ENCODE results near the gene HIPK3. TPM values are rescaled to one million over a fixed set of nuclear protein-coding genes. Genes with fewer than 3 reads are reported as not detected.

HIPK3 gene
- total RNA-seq, 1 donor from 2014 or later, result 100 TPM

- peaks cover 4% of the 10 kb centered on the region for H3K36me3 ChIP-seq (ENCODE audit: control insufficient read depth, insufficient read depth, low read length)
- no peak for DNase-seq (ENCODE audit: low read depth)
- no peak overlapping the region for H3K4me3 ChIP-seq (ENCODE audit: low read depth, low read length)
- FAIRE-seq, result no peak
- no peaks in the 10 kb centered on the region for H3K27me3 ChIP-seq (ENCODE audit: control insufficient read depth, insufficient read depth, low read length)
- TF ChIP-seq CTCF (IDR thresholded peaks at IDR 0.05; ENCODE audit: insufficient read depth, low read length, severe bottlenecking), result no peak
Observed at GRCh38 chr11:33290319-33290718, 33.1 kb downstream of the HIPK3 start.

- no peak for TF ChIP-seq CTCF (IDR thresholded peaks at IDR 0.05; ENCODE audit: insufficient read depth, low read length, severe bottlenecking)
- H3K36me3 ChIP-seq (ENCODE audit: control insufficient read depth, insufficient read depth, low read length), result peaks cover 4% of the 10 kb centered on the region
- DNase-seq (ENCODE audit: low read depth) (no peak), FAIRE-seq (no peak)
- no peak overlapping the region for H3K4me3 ChIP-seq (ENCODE audit: low read depth, low read length)
- no peaks in the 10 kb centered on the region for H3K27me3 ChIP-seq (ENCODE audit: control insufficient read depth, insufficient read depth, low read length)
Observed at GRCh38 chr11:33291004-33291777, 34.0 kb downstream of the HIPK3 start.

- H3K36me3 ChIP-seq (ENCODE audit: control insufficient read depth, insufficient read depth, low read length), result peaks cover 2% of the 10 kb centered on the region
Observed at GRCh38 chr11:33292311-33292710, 35.1 kb downstream of the HIPK3 start.

GRCh38 chr11:33294224-33294623, 37.0 kb downstream of the HIPK3 start:
- FAIRE-seq, result no peak
- Histone ChIP-seq H3K27me3 (ENCODE audit: control insufficient read depth, insufficient read depth, low read length) (no peaks in the 10 kb centered on the region), H3K4me3 (ENCODE audit: low read depth, low read length) (no peak overlapping the region), H3K36me3 (ENCODE audit: control insufficient read depth, insufficient read depth, low read length) (peaks cover 2% of the 10 kb centered on the region)
- no peak for DNase-seq (ENCODE audit: low read depth)
- no peak for TF ChIP-seq CTCF (IDR thresholded peaks at IDR 0.05; ENCODE audit: insufficient read depth, low read length, severe bottlenecking)

More at GRCh38 chr11:33292311-33292710, 35.1 kb downstream of the HIPK3 start:
- H3K27me3 ChIP-seq (ENCODE audit: control insufficient read depth, insufficient read depth, low read length), result no peaks in the 10 kb centered on the region
- DNase-seq (ENCODE audit: low read depth) (no peak), FAIRE-seq (no peak)
- TF ChIP-seq CTCF (IDR thresholded peaks at IDR 0.05; ENCODE audit: insufficient read depth, low read length, severe bottlenecking), result no peak
- H3K4me3 ChIP-seq (ENCODE audit: low read depth, low read length), result no peak overlapping the region

GRCh38 chr11:33294797-33295196, 37.6 kb downstream of the HIPK3 start:
- Histone ChIP-seq H3K36me3 (ENCODE audit: control insufficient read depth, insufficient read depth, low read length) (peaks cover 2% of the 10 kb centered on the region), H3K27me3 (ENCODE audit: control insufficient read depth, insufficient read depth, low read length) (no peaks in the 10 kb centered on the region), H3K4me3 (ENCODE audit: low read depth, low read length) (no peak overlapping the region)
- DNase-seq (ENCODE audit: low read depth) (no peak), FAIRE-seq (no peak)
- TF ChIP-seq CTCF (IDR thresholded peaks at IDR 0.05; ENCODE audit: insufficient read depth, low read length, severe bottlenecking), result no peak

- DNase-seq (ENCODE audit: low read depth) (no peak), FAIRE-seq (no peak)
- no peak for TF ChIP-seq CTCF (IDR thresholded peaks at IDR 0.05; ENCODE audit: insufficient read depth, low read length, severe bottlenecking)
- Histone ChIP-seq H3K36me3 (ENCODE audit: control insufficient read depth, insufficient read depth, low read length) (peaks cover 2% of the 10 kb centered on the region), H3K4me3 (ENCODE audit: low read depth, low read length) (no peak overlapping the region), H3K27me3 (ENCODE audit: control insufficient read depth, insufficient read depth, low read length) (no peaks in the 10 kb centered on the region)
Observed at GRCh38 chr11:33296695-33297094, 39.5 kb downstream of the HIPK3 start.
